Immature natural killer cell (primary cell): ENCODE results near the gene NOL4L. TPM values are rescaled to one million over a fixed set of nuclear protein-coding genes. Genes with fewer than 3 reads are reported as not detected.

Experiments used
- polyA plus RNA-seq, 3 donors: library from polyadenylated mRNA; unstranded; fragments of 300-500 nt; fragmentation: Illumina TruSeq; gene quantifications; one replicate each; pipeline ENCODE4 v1.2.3, GENCODE V29; 2021

Gene NOL4L
- polyA plus RNA-seq, 3 donors from 2014 or later: 4.1 to 17.2 (median 9.6) TPM

Other genes with a start within 250 kb of the NOL4L start
- 10 to 100 TPM in 1 of 3 donors, 1 to 10 TPM in 2; 2.9 to 11.0 (median 5.3) TPM for gene ASXL1, start 227.0 kb downstream of the NOL4L start, polyA plus RNA-seq
- under 1 TPM in 2 of 3 donors, not detected in 1; 0.11 to 0.29 TPM for gene C20orf203, start 88.6 kb upstream of the NOL4L start, polyA plus RNA-seq
- 100 to 1,000 TPM; 166 to 265 (median 208) TPM for gene COMMD7, start 158.1 kb upstream of the NOL4L start, polyA plus RNA-seq
- gene DNMT3B, start 177.1 kb upstream of the NOL4L start, polyA plus RNA-seq: under 1 TPM; 0.16 to 0.85 (median 0.32) TPM
- gene MAPRE1, start 234.6 kb upstream of the NOL4L start, polyA plus RNA-seq: 100 to 1,000 TPM; 137 to 218 (median 150) TPM